GM04504 (cell line): ENCODE data around the gene GRM3.
A peak's percentile ranks its signal among the peaks of the same experiment; 100 is the strongest.
"Not testable (repeated sequence)": the region's sequence is repeated elsewhere in the genome, so short reads cannot be mapped to it uniquely, and the experiment has no call there.

Experiments
- DNase-seq: peaks from one replicate; pipeline ENCODE4 v3.0.0-alpha.2; 2012; ENCODE audit warnings: low read depth

Gene GRM3

DNA sequence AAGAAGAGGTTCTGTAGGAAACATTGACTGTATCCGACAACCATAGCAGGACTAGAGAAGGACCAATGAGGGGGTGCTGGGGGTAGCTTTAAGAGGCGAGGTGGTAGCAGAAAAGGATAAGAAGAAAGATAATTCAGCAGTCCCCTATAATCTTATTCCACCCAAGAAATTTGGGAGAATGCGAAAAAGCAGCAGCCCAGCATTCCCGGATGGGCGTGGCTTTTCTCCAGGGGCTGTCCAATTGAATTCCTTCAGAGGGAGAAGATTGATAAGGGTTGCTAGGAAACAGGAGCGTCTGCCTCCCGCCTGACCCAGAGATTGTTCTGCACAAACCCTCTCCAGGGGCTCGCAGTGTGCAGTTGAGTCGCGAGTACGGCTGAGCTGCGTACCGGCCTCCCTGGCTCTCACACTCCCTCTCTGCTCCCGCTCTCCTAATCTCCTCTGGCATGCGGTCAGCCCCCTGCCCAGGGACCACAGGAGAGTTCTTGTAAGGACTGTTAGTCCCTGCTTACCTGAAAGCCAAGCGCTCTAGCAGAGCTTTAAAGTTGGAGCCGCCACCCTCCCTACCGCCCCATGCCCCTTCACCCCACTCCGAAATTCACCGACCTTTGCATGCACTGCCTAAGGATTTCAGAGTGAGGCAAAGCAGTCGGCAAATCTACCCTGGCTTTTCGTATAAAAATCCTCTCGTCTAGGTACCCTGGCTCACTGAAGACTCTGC, at the start of gene GRM3:
TSS of gene GRM3 (plus strand) at position 349 of the 721 bp plus-strand sequence. CDS start 121,237 bp downstream, outside the sequence.
- no peak for DNase-seq

- no peak for DNase-seq
Measured at GRCh38 chr7:86598311-86598710, 45.4 kb upstream of the GRM3 start.

- no peak for DNase-seq
Measured at GRCh38 chr7:86598721-86599120, 45.0 kb upstream of the GRM3 start.

DNA sequence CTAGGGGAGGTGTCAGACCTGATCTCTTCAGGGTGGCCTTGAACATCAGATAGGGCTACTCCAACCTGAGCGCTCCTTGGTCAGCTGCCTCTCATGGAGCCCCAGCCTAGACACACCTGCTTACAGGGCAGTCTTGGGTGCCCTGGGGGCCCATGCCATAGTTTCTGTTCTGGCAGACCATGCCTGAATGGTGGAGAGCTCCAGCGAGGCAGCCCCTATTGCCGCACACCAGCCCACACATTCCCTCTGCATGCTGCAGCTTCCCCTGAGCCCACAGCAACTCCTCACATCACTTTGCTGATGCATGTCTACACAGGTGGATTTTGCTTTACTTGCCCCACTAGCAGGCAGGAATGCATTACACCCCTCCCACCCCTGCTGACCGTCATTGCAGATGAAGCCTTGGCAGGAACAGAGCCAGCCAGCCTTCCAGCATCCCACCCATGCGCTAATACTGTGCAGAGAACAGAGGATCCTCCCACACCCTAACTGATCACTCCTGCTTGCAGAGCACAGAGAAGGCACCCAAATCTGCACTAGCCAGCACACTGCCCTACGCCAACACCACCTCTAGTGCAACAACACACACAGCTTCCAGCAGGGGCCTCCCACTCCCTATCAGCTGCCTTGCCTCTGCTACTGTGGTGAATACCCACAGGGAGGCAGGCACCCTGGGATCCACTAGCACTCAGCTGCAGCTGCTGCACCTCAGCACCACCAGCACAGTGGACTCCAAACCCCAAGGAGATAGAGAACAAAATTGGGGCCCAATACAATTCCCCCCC, 43.0 kb upstream of the GRM3 start:
- no peak for DNase-seq

GRCh38 chr7:86615711-86616110, 28.0 kb upstream of the GRM3 start:
- DNase-seq: not testable (repeated sequence)

GRCh38 chr7:86644282-86645224, 844 bp downstream of the GRM3 start:
- DNase-seq: no peak

- no peak for DNase-seq
Measured at GRCh38 chr7:86645225-86645608, 1.5 kb downstream of the GRM3 start.

DNA sequence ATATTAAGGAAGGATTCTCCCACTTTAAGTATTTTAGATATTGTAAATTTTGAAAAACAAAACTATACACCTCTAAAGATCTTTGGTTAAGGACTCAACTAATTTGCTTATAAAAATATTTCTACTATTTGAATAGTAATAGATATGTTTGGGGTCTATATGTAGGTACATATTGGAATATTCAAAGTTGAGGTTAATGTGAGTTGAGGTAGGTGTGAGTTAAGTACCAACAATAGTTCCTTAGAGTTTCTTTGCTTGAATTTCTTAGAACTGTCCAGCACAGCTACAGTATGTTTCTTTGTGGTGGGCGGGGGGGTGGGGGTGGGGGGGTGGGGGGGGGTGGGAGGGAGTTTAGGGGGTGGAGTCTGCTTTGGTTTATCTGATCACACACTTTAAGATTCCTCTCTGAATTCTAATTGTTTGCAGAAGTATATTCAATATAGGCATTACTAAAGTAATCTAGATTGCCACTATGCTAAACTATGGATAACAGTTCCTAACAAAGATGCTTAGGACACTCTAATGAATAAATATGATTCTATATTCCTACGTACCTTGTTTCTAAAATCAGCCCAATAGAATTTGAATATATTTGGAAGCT, 2.1 kb downstream of the GRM3 start:
- no peak for DNase-seq

- no peak for DNase-seq
Measured at GRCh38 chr7:86647385-86648094, 3.8 kb downstream of the GRM3 start.

DNA sequence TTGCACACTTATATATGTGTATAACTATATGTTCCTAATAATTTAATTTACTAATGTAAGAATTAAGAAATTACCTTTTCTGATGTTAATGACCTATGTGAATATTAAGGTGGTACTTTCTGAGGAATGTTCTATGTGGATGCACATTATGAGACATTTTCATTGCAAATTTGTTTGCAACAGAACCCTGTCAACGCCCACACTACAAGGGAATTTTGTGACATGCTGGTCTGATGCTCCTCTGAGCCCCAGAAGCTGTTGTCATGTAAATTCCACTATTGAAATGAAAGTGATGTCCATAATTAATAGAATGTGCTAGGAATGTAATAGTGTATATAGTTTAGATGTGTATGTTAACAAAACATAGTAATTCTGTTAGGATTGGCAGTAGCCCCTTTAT, 4.5 kb downstream of the GRM3 start:
- no peak for DNase-seq

GRCh38 chr7:86653919-86654659, 10.4 kb downstream of the GRM3 start:
- peak; percentile 1 for DNase-seq

- DNase-seq: no peak
Measured at GRCh38 chr7:86657948-86658347, 14.2 kb downstream of the GRM3 start.

GRCh38 chr7:86660950-86661462, 17.3 kb downstream of the GRM3 start:
- no peak for DNase-seq

DNA sequence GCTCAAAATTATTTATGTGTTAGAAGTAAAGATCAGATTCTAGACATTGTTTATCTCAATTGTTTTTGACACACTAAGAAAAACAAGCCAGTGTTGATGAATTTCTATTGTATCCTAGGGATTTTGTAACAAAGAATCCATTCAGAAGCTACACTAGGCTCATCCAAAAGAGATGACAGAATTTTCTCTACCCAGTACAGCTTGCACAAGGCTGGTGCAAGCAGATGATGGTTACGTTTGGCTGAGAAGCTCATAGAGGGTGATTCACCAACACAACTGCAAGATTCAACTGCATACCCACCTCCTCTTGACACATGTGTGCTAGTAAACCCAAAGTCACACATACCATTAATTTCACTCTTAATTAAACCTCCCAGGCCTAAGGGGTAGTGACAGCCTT, 20.8 kb downstream of the GRM3 start:
- no peak for DNase-seq

GRCh38 chr7:86664991-86665390, 21.3 kb downstream of the GRM3 start:
- DNase-seq: no peak

- no peak for DNase-seq
Measured at GRCh38 chr7:86665669-86666068, 22.0 kb downstream of the GRM3 start.

GRCh38 chr7:86667732-86668131, 24.0 kb downstream of the GRM3 start:
- no peak for DNase-seq

- no peak for DNase-seq
Measured at GRCh38 chr7:86668315-86668714, 24.6 kb downstream of the GRM3 start.

- DNase-seq: no peak
Measured at GRCh38 chr7:86687831-86688230, 44.1 kb downstream of the GRM3 start.

DNA sequence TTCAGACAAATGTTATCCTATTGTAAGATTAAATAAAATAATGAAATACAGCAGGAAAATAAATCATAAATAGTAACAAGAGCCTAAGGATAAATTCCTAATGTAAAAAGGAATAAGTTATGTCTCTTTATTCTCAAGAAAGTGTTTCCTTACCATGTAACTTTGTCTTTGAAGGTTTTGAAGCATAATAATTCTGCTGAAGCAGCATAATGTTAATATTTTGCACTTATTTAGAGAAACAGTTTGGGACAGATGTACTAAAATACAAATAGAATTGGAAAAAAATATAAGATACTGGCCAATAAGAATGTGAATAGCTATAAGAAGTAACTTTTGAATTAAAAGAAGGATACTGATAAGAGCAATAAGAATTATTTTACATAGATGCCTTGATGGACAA, 45.7 kb downstream of the GRM3 start:
- no peak for DNase-seq
